HepG2 (cell line): ENCODE measurements around the gene TMEM107. TPM values are rescaled to one million over a fixed set of nuclear protein-coding genes. Genes with fewer than 3 reads are reported as not detected.
A peak's percentile ranks its signal among the peaks of the same experiment; 100 is the strongest.

ENCODE experiments used
- DNMT3B ChIP-seq: conservative IDR thresholded peaks from 2 replicates; pipeline ENCODE4 v1.6.1; 2016; ENCODE audit warnings: missing biosample characterization, control low read depth
- HOXD1 ChIP-seq: sonication (generic); formaldehyde crosslinking; IDR thresholded peaks from 2 replicates; pipeline ENCODE4 v1.5.0; 2020; ENCODE audit warnings: missing genetic modification reagents
- MED13 ChIP-seq: sonication (generic); formaldehyde crosslinking; IDR thresholded peaks from 2 replicates; pipeline ENCODE4 v1.5.0; 2020; ENCODE audit warnings: missing genetic modification reagents
- MEF2D ChIP-seq: sonication (generic); formaldehyde crosslinking; IDR thresholded peaks from 2 replicates; pipeline ENCODE4 v1.5.1; 2020; ENCODE audit warnings: mild to moderate bottlenecking, missing genetic modification reagents
- MIER2 ChIP-seq: IDR thresholded peaks from 2 replicates; pipeline ENCODE4 v1.6.1; 2016; ENCODE audit warnings: missing biosample characterization, missing genetic modification reagents
- MYC ChIP-seq: sonication (generic); formaldehyde crosslinking; IDR thresholded peaks from 2 replicates; pipeline ENCODE4 v1.9.0; 2021; ENCODE audit warnings: missing genetic modification reagents, borderline replicate concordance
- NFE2L2 ChIP-seq: fragments of 150-350 bp; IDR thresholded peaks from 2 replicates; pipeline ENCODE4 v1.6.1; 2014; ENCODE audit warnings: low read length
- RCOR2 ChIP-seq: IDR thresholded peaks from 2 replicates; pipeline ENCODE4 v1.6.1; 2016; ENCODE audit warnings: missing biosample characterization, missing genetic modification reagents
- SMAD3 ChIP-seq: sonication (generic); formaldehyde crosslinking; IDR thresholded peaks from 2 replicates; pipeline ENCODE4 v1.4.0; 2020; ENCODE audit warnings: missing genetic modification reagents
- SOX13 ChIP-seq, 3 experiments: fragments of 450-650 bp in 1 of 3; sonication (generic) in 1 of 3; formaldehyde crosslinking in 1 of 3; IDR thresholded peaks in 2 of 3; conservative IDR thresholded peaks in 1 of 3; 2 replicates each; pipeline versions ENCODE4 v1.5.0 to v1.6.1; 2016 to 2020; ENCODE audit warnings: antibody characterized with exemption in 1 of 3, mild to moderate bottlenecking in 1 of 3, missing compliant biosample characterization in 1 of 3, missing genetic modification reagents in 1 of 3, moderate library complexity in 1 of 3
- SOX5 ChIP-seq: IDR thresholded peaks from 2 replicates; pipeline ENCODE4 v1.6.1; 2016; ENCODE audit warnings: borderline replicate concordance
- SSRP1 ChIP-seq: IDR thresholded peaks from 2 replicates; pipeline ENCODE4 v1.6.1; 2016; ENCODE audit warnings: control low read depth
- TBX3 ChIP-seq: fragments of 450-650 bp; IDR thresholded peaks from 2 replicates; pipeline ENCODE4 v1.6.1; 2017; ENCODE audit warnings: antibody characterized with exemption, mild to moderate bottlenecking, inconsistent platforms, borderline replicate concordance
- TMF1 ChIP-seq: sonication (generic); formaldehyde crosslinking; IDR thresholded peaks from 2 replicates; pipeline ENCODE4 v1.8.1; 2022; ENCODE audit warnings: low read depth, missing genetic modification reagents
- YY1 ChIP-seq: IDR thresholded peaks from 2 replicates; pipeline ENCODE4 v1.6.1; 2011; ENCODE audit warnings: low read length, low read depth, moderate library complexity, mild to moderate bottlenecking; ENCODE audit not compliant: insufficient read depth, insufficient replicate concordance
- ZBTB7A ChIP-seq: sonication (generic); formaldehyde crosslinking; IDR thresholded peaks from 2 replicates; pipeline ENCODE4 v1.8.0; 2022; ENCODE audit warnings: mild to moderate bottlenecking, missing genetic modification reagents
- ZEB1 ChIP-seq: IDR thresholded peaks from 2 replicates; pipeline ENCODE4 v1.6.1; 2012; ENCODE audit warnings: mild to moderate bottlenecking, low read depth, inconsistent platforms; ENCODE audit not compliant: insufficient replicate concordance
- ZNF282 ChIP-seq: fragments of 450-650 bp; IDR thresholded peaks from 2 replicates; pipeline ENCODE4 v1.6.1; 2018; ENCODE audit not compliant: partially characterized antibody
- ZNF343 ChIP-seq: sonication (generic); formaldehyde crosslinking; IDR thresholded peaks from 2 replicates; pipeline ENCODE4 v1.4.0; 2020; ENCODE audit warnings: mild to moderate bottlenecking, missing genetic modification reagents
- ZNF350 ChIP-seq: sonication (generic); formaldehyde crosslinking; IDR thresholded peaks from 2 replicates; pipeline ENCODE4 v1.4.0; 2020; ENCODE audit warnings: mild to moderate bottlenecking, low read depth, missing genetic modification reagents, borderline replicate concordance
- ZNF501 ChIP-seq: sonication (generic); formaldehyde crosslinking; IDR thresholded peaks from 2 replicates; pipeline ENCODE4 v1.5.1; 2020; ENCODE audit warnings: mild to moderate bottlenecking, moderate library complexity, missing genetic modification reagents
- ZNF567 ChIP-seq: sonication (generic); formaldehyde crosslinking; IDR thresholded peaks from 2 replicates; pipeline ENCODE4 v1.8.1; 2023; ENCODE audit warnings: mild to moderate bottlenecking, missing genetic modification reagents, borderline replicate concordance
- ZNF605 ChIP-seq: sonication (generic); formaldehyde crosslinking; IDR thresholded peaks from 2 replicates; pipeline ENCODE4 v1.8.0; 2022; ENCODE audit warnings: mild to moderate bottlenecking, missing genetic modification reagents
- polyA plus RNA-seq, 8 experiments: library from polyadenylated mRNA; depleted of rRNA in 3 of 8; stranded (reverse) in 7 of 8; unstranded in 1 of 8; fragments of >200 nt; fragmentation: Illumina TruSeq in 4 of 8; extraction: Trizol in 4 of 8; gene quantifications; 2 replicates each; pipeline versions ENCODE4 v1.2.1 to v1.2.3, GENCODE V29; 2011 to 2016; ENCODE audit warnings: low read depth in 4 of 8, missing spikeins in 1 of 8, mixed read lengths in 1 of 8; ENCODE audit not compliant: insufficient read depth in 1 of 8
- total RNA-seq, 5 experiments: library from RNA; depleted of rRNA; stranded (reverse); fragments of >200 nt; fragmentation: Illumina TruSeq; extraction: Trizol; gene quantifications; 2 replicates each; pipeline ENCODE4 v1.2.3, GENCODE V29; 2016; ENCODE audit warnings: low read depth in 1 of 5
- TF ChIP-seq, protein P1 (sequence below): sonication (generic); formaldehyde crosslinking; IDR thresholded peaks from 2 replicates; pipeline ENCODE4 v1.5.0; 2020; ENCODE audit warnings: mild to moderate bottlenecking, missing genetic modification reagents
- TF ChIP-seq, protein P2 (sequence below): sonication (generic); formaldehyde crosslinking; IDR thresholded peaks from 2 replicates; pipeline ENCODE4 v1.4.0; 2020; ENCODE audit warnings: mild to moderate bottlenecking, missing genetic modification reagents, borderline replicate concordance
- TF ChIP-seq, protein P3 (sequence below): sonication (generic); formaldehyde crosslinking; IDR thresholded peaks from 2 replicates; pipeline ENCODE4 v1.5.0; 2020; ENCODE audit warnings: missing genetic modification reagents

Gene TMEM107
- total and polyA plus RNA-seq, 2 of the 13 experiments (the other 11 are each of a cell fraction or from before 2014, with no cell fraction given) = 7.2 to 15.3 TPM

DNA sequence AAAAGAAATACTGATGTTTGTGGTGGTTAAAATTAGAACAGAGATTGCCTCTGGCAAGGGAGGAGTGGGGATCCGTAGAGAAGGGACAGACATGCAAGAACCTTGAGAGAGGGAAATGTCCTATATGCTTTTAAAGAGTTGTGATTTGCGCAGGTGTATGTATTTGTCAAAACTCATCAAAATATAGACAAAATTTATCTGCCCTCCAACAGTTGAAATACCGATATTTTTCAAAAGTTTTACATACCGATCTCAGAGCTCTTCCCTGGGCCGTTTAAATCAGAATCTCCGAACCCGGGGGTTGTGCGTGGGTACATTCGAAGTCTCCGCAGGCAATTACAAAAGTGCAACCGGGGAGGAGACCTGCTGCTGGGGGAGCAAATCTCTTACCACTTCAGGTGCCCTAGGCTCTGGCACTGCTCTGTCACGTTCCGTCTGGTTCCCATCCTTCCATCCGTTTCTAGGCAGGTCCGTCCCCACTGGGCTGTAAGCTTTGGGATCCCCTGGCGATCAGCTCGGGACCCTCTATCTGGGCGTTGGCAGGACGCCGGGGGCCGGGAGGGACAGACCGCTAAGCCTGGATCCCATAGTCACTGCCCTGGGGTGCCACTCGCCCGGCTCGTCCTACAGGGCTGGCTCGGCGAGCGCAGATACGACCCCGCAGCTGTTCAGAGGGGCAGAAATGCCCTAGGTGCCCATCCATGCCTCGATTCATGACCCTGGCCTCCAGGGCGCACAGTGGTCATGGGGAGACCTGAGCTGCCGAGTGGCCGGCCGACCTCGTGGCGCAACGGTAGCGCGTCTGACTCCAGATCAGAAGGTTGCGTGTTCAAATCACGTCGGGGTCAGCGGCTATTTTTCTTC is 9.6 kb upstream of the TMEM107 start (continued):
- TF ChIP-seq SMAD3 (CRISPR knock-in tag) = no peak
- TF ChIP-seq YY1 = peak; percentile 66
- no peak for TF ChIP-seq DNMT3B (CRISPR knock-in tag)
- TF ChIP-seq, protein P1, sequence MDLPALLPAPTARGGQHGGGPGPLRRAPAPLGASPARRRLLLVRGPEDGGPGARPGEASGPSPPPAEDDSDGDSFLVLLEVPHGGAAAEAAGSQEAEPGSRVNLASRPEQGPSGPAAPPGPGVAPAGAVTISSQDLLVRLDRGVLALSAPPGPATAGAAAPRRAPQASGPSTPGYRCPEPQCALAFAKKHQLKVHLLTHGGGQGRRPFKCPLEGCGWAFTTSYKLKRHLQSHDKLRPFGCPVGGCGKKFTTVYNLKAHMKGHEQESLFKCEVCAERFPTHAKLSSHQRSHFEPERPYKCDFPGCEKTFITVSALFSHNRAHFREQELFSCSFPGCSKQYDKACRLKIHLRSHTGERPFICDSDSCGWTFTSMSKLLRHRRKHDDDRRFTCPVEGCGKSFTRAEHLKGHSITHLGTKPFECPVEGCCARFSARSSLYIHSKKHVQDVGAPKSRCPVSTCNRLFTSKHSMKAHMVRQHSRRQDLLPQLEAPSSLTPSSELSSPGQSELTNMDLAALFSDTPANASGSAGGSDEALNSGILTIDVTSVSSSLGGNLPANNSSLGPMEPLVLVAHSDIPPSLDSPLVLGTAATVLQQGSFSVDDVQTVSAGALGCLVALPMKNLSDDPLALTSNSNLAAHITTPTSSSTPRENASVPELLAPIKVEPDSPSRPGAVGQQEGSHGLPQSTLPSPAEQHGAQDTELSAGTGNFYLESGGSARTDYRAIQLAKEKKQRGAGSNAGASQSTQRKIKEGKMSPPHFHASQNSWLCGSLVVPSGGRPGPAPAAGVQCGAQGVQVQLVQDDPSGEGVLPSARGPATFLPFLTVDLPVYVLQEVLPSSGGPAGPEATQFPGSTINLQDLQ (CRISPR knock-in tag) = no peak; the same call in 1 of the 2 replicates
- TF ChIP-seq TBX3 = no peak
- peak; percentile 15; the same call in 1 of the 2 replicates for TF ChIP-seq MEF2D
- no peak for TF ChIP-seq SSRP1 (CRISPR knock-in tag)
- TF ChIP-seq ZNF567 (CRISPR knock-in tag) = no peak
- peak; percentile 76; the same call in 1 of the 2 replicates for TF ChIP-seq ZNF350 (CRISPR knock-in tag)
- TF ChIP-seq, protein P2, sequence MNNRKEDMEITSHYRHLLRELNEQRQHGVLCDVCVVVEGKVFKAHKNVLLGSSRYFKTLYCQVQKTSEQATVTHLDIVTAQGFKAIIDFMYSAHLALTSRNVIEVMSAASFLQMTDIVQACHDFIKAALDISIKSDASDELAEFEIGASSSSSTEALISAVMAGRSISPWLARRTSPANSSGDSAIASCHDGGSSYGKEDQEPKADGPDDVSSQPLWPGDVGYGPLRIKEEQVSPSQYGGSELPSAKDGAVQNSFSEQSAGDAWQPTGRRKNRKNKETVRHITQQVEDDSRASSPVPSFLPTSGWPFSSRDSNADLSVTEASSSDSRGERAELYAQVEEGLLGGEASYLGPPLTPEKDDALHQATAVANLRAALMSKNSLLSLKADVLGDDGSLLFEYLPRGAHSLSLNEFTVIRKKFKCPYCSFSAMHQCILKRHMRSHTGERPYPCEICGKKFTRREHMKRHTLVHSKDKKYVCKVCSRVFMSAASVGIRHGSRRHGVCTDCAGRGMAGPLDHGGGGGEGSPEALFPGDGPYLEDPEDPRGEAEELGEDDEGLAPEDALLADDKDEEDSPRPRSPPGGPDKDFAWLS (CRISPR knock-in tag) = no peak
- no peak for TF ChIP-seq MIER2
- TF ChIP-seq ZBTB7A (CRISPR knock-in tag) = 0 out of 2 replicates have a peak, but pooled peaks have one; percentile 19
- no peak for TF ChIP-seq ZNF282
- 0 out of 2 replicates have a peak, but pooled peaks have one; percentile 31 for TF ChIP-seq HOXD1 (CRISPR knock-in tag)
- no peak for TF ChIP-seq TMF1
- no peak for TF ChIP-seq MED13 (CRISPR knock-in tag)
- TF ChIP-seq ZEB1 = no peak
- no peak; the same call in 1 of the 2 replicates for TF ChIP-seq MYC
- no peak for TF ChIP-seq SOX13 (IDR thresholded peaks at IDR 0.05)
- 0 out of 4 replicates have a peak, but pooled peaks of 1 of the 2 experiments have one; percentile 33 for TF ChIP-seq SOX13 (CRISPR knock-in tag; conservative IDR thresholded peaks at IDR 0.05 in 1 of 2, IDR thresholded peaks at IDR 0.05 in 1 of 2)
- TF ChIP-seq NFE2L2 = no peak
- TF ChIP-seq RCOR2 (CRISPR knock-in tag) = peak; percentile 13; the same call in 1 of the 2 replicates
- TF ChIP-seq SOX5 (CRISPR knock-in tag) = no peak
- TF ChIP-seq ZNF605 (CRISPR knock-in tag) = peak; percentile 86
- TF ChIP-seq, protein P3, sequence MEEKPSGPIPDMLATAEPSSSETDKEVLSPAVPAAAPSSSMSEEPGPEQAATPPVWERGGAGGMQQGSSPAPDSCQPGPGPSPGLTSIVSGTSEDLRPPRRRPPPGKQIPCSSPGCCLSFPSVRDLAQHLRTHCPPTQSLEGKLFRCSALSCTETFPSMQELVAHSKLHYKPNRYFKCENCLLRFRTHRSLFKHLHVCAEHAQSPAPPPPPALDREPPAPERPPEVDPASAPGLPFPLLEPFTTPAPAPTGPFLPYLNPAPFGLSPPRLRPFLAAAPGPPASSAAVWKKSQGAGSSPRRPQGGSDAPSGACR (CRISPR knock-in tag) = no peak; the same call in 1 of the 2 replicates
- TF ChIP-seq ZNF501 (CRISPR knock-in tag) = peak; percentile 69; the same call in 1 of the 2 replicates
- no peak for TF ChIP-seq ZNF343 (CRISPR knock-in tag)
